HG03432 (cell line): Measurements from ENCODE around the gene CYSRT1.

Experiments
- ATAC-seq: cut with Tn5 transposase; IDR thresholded peaks from one replicate; pipeline ENCODE4 v1.9.1; 2021; ENCODE audit warnings: mild to moderate bottlenecking, moderate library complexity; ENCODE audit not compliant: unreplicated experiment

CYSRT1 gene

DNA sequence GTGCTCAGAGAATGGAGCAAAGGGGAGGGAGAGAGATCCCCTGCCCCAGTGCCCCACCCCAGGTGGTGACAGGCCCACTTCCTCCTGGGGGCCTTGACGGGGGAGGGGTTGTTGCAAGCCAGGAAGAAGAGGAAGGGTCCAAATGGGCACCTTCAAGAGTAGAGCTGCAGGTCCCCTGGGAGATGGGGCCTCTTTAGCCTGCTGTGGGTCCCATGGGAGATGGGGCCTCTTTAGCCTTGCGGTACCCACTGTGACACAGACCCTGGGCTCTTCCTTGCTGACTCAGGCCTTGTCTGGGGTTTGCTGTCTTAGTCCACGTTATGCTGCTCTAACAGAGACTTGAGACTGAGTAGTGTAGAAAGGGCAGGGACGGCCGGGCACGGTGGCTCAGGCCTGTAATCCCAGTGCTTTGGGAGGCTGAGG, 43.0 kb downstream of the CYSRT1 start:
- ATAC-seq = no peak

DNA sequence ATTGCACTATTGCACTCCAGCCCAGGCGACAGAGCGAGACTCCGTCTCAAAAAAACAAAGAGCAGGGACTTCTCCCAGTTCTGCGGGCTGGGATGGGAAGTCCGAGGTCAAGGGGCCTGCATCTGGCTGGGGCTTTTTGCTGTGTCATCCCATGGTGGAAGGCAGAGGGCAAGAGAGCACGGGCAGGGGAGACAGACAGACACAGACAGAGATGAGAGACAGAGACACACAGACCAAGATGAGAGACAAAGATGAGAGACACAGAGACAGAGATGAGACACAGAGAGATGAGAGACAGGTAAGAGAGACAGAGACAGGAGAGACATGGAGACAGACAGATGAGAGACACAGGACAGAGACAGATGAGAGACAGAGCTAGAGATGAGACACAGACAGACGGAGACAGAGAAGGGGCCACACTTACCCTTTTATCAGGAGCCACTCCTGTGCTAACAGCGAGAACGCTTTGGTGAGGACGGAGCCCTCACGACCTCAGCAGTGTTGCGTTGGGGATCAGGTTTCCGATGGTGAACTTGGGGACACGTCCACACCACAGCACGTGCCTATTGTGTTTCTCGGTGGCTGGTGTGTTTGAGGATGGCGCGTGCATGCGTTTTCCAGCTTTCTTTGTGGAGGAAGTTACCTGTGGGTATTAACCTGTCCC, 43.7 kb downstream of the CYSRT1 start:
- no peak for ATAC-seq

DNA sequence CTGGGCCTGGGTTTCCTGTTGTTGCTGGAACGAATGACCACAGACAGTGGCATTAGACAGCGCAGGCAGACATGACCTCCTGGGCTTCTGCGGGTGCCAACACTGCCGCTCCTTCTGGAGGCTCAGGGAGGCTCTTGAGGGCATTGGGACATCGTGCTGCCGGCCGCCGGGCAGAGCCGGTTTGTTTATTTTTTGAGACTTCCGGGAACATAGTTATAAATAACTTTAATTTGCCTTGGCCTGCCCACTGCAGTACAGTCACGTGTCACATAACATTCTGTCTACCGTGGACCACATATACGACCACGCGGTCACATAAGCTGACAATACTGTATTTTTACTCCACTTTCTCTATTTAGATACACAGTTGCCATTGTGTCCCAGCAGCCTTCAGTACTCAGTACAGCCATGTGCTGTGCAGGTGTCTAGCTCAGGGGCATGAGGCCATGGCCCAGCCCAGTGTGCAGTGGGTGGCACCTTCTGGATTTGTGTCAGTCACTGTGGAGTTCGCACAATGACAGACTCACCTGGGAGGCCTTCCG, 44.3 kb downstream of the CYSRT1 start:
- no peak for ATAC-seq

DNA sequence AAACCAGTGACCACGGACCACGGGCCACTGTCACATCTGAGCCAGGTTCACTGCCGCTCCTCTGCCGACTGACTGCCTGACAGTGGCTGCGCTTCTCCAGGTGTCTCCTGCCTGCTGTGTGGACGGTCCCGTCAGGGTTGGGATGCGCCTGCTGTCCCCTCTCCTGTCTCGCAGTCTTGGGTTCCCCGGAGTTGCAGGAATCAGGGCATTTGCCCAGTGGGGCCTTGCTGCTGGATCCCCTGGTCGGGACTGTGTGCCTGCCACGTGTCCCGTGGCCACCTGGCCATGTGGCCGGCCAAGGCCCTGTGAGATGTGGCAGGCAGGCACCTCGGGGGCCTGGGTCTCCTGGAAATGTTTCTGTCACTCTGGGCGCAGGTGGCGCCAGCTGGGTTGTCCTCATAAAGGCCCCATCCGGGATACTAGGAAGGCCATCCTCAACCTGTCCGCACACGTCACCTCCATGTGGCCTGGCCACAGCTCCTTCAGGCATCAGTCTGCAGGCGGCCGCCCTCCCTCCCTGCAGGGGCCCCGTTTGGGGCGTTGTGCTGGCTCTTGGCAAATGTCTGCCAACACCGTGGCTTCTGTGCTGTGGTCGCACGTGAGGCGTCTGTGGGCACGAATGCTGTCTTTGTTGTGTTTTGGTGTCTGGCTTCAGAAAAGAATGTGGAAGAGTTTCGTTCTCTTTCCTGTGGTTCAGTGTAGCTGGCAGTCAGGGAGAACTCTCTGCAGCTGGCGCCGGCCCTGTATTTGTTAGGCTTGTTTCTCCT, 46.1 kb downstream of the CYSRT1 start:
- no peak for ATAC-seq

DNA sequence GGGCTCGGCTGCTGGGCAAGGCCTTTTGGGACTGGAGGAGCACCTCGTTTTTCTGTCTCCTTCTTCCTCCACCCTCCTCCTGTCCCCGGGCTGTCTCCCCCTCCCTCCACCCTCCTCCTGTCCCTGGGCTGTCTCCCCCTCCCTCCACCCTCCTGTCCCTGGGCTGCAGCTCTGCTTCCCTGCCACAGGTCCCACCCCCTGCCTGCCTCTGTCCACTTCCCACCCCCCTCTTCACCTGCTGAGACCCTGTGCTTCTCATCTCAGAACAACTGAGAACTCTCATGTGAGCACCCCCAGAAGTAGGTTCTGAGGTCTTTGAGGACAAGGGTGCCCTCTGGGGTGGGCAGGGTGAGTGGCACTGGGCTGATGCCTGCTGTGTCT, 46.7 kb downstream of the CYSRT1 start:
- no peak for ATAC-seq

DNA sequence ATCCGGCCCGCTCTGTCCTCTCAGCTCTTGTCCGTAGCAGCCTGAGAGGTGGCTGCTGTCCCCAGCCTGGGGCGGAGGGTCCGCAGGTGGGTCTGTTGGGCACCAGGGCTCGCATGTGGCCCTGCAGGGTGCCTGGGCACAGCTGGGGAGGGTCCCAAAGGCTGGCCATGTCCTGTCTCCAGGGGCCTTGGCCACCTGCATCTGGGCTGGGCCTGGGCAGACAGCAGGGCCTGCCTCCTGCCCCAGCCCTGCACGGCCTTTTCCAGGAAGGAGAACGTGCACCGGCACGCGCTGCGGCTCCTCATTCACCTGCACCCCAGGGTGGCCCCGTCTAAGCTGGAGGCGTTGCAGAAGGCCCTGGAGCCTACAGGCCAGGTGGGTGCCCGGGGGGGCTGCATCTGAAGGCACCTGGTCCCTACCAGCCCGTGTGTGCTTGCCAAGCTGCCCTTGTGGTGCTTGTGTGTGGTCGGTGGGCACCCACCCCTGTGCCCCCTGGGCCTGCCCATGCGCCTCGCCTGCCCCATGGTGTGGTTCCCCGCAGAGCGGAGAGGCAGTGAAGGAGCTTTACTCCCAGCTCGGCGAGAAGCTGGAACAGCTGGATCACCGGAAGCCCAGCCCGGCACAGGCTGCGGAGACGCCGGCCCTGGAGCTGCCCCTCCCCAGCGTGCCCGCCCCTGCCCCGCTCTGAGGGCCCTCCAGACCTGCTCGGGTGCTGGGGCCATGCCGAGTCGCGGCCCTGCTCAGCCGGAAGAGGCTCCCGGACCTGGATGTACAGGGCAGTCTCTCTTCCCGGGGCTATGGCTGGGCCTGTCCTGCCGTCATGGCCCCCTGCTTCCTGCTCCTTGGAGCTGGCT, 47.5 kb downstream of the CYSRT1 start:
- ATAC-seq = no peak

DNA sequence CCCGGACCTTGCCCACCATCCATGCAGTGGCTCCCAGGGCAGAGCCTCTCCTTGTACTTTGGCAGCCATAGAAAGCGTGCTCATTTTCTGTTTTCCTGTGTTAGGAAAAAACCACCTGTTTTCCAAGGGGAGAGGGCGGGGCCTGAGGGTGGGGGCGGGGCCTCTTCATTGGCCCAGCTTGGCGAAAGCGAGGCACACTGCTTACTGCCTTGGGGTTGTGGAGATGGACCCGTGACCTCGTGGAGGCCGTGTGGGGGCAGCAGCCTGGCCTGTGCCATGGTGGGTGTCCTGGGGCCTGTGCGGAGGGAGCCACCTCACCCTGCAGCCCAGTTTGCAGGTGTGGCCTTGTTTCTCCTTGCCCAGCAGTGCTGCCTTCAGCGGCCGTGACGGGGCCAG, 48.1 kb downstream of the CYSRT1 start:
- ATAC-seq = no peak

DNA sequence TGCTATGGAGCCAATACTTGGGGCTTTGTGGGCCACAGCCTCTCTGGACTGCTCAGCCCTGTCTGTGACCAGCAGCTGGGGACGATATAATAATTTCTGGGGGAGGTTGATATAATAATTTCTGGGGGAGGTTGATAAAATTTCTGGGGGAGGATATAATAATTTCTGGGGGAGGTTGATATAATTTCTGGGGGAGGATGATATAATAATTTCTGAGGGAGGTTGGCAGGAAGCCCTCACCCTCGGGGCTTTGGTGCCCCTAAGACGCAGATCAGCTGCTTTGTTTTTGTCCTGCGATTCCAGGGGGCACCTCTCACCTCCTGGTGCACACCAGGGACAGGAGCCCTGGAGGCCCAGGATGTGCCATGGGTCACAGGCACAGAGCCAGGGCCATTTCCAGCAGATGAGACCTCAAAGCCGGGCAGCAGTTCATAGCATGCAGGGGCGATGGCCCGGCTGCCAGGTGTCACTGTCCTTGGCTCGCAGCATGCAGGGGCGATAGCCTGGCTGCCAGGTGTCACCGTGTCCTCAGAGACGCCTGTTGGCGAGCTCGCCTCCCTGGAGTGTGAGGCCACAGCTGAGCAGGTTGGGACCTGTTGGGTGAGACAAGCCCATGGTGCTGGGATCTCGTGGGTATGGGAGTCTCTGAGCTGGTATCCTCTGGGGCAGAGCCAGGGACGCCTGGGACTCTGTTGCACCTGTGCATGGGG, 48.8 kb downstream of the CYSRT1 start:
- ATAC-seq = no peak

DNA sequence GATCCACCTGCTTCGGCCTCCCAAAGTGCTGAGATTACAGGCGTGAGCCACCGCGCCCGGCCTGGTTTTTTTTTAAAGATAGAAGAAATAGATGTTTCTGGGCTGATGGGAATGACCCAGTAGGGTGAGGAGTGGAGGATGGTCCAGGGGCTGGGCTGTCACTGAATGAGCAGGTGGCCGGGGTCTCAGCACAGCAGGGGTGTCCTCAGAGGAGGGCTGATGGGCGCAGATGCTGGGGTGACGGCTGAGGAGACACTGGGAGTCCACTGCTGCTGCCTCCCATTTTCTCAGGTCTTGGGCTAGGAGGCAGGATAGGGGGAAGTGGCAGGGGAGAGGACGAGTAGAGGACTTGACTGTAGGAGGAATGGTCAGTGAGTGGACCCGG, 50.2 kb downstream of the CYSRT1 start:
- ATAC-seq = no peak
